Erythroblast (primary cell): ENCODE data around the gene GNG4.
"Not testable (repeated sequence)": the region's sequence is repeated elsewhere in the genome, so short reads cannot be mapped to it uniquely, and the experiment has no call there.

Experiments used
- DNase-seq, 2 experiments: peaks; one replicate each; lab custom pipeline; 2025; lab: John Stamatoyannopoulos, UW
- GATA1 ChIP-seq: IDR thresholded peaks from 2 replicates; pipeline ENCODE4 v1.6.1; 2011; ENCODE audit warnings: low read depth, mild to moderate bottlenecking, control low read depth, low read length, moderate library complexity
- POLR2A ChIP-seq: IDR thresholded peaks from 2 replicates; pipeline ENCODE4 v1.6.1; 2011; ENCODE audit warnings: mild to moderate bottlenecking, low read length

GNG4 gene

DNA sequence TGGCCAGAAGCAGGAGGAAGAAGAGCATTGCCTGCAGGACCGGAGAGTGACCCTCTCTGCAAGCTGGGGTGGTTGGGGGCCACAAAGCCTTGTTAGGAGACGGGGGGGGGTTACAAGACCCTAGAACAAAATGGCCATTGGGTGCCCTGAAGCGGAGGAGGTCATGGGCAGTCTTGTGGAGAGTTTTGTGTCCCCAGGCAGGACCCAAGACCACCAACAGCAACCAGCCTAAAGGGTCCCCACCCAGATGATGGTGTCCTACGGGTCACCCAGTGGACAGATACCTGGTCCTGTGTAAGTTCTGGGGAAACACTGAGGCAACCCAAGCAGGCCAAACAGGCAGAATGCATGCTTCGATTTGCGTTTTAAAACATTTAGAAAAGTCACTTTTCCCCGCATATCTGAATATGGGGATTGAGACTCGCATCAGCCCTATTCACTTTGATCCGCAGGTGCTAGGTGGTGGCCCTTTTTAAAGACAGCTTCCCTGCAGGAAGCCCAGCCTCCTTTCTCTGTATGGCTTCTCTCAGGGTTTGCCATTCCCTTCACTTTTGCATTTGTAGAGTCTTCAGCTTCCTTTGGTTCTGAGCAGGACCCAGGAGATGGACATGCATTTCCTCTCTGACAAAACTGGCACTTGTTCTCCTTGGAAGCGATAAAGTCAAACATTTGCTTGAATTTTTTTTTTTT is 21.1 kb downstream of the GNG4 start:
- DNase-seq: no peak
- TF ChIP-seq GATA1: no peak
- no peak for TF ChIP-seq POLR2A

GRCh38 chr1:235625831-235626230 is 23.8 kb downstream of the GNG4 start:
- TF ChIP-seq GATA1: no peak
- no peak for TF ChIP-seq POLR2A
- no peak for DNase-seq

DNA sequence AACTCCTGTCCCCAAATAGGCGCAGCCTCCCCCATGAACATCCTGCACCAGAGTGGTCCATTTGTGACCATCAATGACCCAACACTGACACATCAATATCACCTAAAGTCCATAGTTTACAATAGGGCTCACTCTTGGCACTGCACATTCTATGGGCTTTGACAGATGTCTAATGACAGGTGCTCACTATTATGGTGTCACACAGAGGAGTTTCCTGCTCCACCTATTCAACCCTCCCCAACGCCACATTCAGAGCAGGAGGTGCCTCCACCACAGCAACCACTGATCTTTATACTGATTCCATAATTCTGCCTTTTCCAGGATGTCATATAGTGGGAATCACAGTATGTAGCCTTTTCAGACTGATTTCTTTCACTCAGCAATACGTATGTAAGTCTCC is 24.2 kb downstream of the GNG4 start:
- TF ChIP-seq POLR2A (no peak), GATA1 (no peak)
- DNase-seq: no peak

DNA sequence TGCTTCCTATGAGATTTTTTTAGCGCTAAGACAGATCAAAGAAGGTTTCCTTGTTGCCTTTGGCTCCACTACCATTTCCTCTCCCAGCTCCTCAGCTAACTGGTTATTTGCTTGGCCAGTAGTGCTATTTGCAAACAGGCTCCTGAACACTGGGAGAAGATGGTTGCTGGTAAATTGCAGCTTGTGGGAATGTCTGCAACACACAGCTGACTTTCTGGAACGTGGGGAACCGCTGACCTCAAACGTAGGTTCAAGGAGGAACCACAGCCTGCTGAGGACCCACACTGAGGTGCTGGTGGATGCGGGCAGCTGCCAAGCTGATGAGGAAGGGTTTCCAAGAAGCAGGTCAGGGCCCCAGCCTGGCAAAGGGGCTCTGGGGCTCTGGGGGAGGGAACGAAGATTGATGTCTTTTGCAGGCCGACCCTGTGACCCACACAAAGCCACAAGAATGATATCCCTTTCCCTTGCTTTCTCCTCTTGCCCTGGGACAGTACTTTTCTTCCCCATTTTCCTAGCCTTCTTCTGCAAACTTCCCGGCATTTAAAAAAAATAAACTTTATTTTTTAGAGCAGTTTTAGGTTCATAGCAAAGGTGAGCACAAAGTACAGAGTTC is 24.8 kb downstream of the GNG4 start:
- DNase-seq: no peak
- no peak for TF ChIP-seq POLR2A
- no peak for TF ChIP-seq GATA1

DNA sequence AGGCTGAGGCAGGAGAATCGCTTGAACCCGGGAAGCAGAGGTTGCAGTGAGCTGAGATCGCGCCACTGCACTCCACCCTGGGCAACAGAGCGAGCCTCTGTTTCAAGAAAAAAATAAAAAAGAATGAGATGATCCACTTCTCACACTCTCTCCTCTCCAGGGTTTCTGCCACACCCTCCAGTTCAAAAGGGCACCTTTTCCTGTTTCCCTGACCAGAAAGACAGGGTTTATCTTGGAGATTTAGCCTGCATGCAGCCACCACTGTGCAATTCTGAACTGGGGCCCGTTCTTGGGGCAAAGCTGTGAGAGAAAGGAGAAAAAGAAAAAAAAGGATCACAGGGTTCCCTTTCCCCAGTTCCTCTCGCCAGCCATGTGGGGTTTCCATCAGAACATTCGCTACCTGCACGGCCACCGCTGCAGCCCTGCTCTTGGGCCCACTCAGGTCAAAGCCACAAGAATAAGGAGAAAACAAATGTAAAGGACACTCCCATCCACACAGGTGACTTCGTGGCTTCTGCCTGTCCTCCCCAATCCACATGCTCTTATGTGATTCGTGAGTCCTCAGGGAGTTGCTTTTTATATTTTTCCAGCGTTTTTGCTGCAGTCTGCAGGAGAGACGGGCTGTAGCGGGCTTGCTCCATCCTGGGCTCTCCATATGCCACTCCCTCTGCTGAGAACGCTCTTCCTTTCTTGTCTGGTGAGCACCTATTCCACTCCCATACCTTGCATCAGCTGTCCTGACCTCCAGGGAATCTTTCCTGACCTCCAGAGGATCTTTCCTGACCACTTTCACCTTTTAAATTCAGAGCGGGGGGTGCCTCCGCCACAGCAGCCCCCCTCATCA is 26.4 kb downstream of the GNG4 start:
- no peak for TF ChIP-seq GATA1
- no peak for TF ChIP-seq POLR2A

GRCh38 chr1:235619149-235619548 is 30.4 kb downstream of the GNG4 start:
- DNase-seq: not testable (repeated sequence)

More for the DNA sequence above, 26.4 kb downstream of the GNG4 start:
- DNase-seq: no peak

GRCh38 chr1:235617808-235618207 is 31.8 kb downstream of the GNG4 start:
- no peak for DNase-seq
- TF ChIP-seq POLR2A: no peak

DNA sequence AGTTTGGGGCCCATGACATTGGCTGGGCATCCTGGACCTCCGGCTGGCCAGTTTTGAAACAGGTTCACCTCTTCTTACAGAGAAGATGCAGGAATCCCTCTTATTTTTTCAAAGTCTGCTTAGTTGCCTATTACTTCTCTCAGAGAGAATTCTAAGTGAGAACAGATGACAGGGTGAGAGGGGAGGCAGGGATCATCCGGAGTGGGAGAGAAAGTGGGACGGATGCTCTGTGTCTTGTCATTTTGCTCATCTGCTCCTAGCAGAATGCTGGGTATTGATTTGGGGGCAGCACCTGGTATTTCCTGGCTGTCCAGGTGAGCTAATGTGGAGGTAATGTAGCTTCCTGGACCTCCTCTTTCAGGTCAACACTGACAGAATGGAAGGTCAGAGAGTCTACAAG is 32.4 kb downstream of the GNG4 start:
- TF ChIP-seq GATA1 (no peak), POLR2A (no peak)
- no peak for DNase-seq

- TF ChIP-seq POLR2A: no peak
- DNase-seq: no peak
Measured at GRCh38 chr1:235614442-235614954, 35.1 kb downstream of the GNG4 start.

DNA sequence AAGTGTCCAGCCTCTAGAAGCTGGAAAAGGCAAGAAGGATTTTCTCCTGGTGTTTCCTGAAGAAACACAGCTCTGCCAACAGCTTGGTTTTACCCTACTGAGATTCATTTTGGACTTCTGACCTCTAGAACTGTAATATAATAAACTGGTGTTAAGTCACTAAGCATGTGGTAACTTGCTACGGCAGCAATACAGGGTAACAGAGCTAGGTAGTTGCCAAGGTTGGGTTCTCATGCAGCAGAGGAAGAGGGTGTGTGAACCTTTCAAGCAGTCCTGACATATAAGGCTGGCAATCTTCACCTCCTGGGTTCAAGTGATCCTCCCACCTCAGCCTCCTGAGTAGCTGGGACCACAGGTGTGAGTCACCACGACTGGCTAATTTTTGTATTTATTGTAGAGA is 36.0 kb downstream of the GNG4 start:
- TF ChIP-seq POLR2A (no peak), GATA1 (no peak)
- no peak for DNase-seq

DNA sequence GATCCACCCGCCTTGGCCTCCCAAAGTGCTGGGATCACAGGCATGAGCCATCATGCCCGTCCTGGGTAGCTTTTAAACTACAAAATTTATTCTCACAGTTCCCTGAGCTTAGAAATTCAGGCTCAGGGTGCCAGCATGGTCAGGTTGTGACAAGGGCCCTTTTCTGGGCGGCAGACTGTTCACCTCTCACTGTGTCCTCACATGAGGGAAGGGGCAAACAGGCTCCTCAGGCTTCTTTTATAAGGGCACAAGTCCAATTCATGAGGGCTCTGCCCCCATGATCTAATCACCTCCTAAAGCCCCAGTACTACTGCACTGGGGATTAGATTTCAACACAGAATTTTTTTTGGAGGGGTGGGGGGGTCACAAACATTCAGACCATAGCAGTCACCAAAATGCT is 36.8 kb downstream of the GNG4 start:
- DNase-seq: no peak

GRCh38 chr1:235610157-235610556 is 39.4 kb downstream of the GNG4 start:
- DNase-seq: no peak
- TF ChIP-seq GATA1 (no peak), POLR2A (no peak)

More for the DNA sequence above, 36.8 kb downstream of the GNG4 start:
- no peak for TF ChIP-seq POLR2A
- TF ChIP-seq GATA1: no peak

DNA sequence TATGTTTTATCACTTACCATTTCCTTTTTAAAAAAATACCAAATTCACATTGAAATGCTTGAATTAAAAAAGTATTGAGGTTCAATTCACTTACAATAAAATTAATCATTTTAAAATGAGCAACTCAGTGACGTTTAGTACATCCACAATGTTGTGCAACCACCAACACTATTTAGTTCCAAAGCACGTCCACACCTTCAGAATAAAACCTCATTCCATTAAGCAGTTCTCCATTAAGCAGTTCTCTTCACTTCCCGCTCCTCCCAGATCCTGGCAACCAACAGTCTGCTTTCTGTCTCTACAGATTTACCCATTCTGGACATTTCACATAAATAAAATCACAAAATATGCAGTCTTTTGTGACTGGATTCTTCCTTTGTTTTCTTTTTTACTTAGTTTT is 41.3 kb downstream of the GNG4 start:
- no peak for DNase-seq
- TF ChIP-seq GATA1 (no peak), POLR2A (no peak)

DNA sequence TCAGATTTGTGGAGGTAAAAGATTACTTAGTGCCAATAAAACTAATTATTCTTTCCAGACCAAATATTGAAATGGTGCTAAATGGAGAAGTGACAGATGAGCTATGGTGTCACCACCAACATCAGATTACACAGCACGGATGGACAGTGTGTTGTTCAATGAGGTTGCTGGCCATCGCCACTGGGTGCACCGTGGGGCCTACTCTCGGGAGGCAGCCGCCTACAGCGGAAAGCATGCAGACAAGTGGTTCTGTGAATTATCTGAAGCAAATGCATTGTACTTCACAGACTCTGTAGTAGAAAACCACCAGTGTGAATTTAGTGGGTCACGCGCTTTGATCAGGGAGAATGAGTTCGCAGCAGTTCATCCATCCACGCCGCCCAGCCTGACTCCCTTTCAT is 42.3 kb downstream of the GNG4 start:
- no peak for DNase-seq
- TF ChIP-seq POLR2A (no peak), GATA1 (no peak)
